ENCODE data around the gene ADRA1B.
"Not testable (repeated sequence)": the region's sequence is repeated elsewhere in the genome, so short reads cannot be mapped to it uniquely, and the experiment has no call there.

Gene ADRA1B

GRCh38 chr5:159928122-159928909, 12.0 kb downstream of the ADRA1B start:
- DNase-seq (ENCODE audit: low read depth) = no peak

- DNase-seq (ENCODE audit: low read depth) = no peak
Observed at GRCh38 chr5:159929176-159929575, 12.9 kb downstream of the ADRA1B start.

DNA sequence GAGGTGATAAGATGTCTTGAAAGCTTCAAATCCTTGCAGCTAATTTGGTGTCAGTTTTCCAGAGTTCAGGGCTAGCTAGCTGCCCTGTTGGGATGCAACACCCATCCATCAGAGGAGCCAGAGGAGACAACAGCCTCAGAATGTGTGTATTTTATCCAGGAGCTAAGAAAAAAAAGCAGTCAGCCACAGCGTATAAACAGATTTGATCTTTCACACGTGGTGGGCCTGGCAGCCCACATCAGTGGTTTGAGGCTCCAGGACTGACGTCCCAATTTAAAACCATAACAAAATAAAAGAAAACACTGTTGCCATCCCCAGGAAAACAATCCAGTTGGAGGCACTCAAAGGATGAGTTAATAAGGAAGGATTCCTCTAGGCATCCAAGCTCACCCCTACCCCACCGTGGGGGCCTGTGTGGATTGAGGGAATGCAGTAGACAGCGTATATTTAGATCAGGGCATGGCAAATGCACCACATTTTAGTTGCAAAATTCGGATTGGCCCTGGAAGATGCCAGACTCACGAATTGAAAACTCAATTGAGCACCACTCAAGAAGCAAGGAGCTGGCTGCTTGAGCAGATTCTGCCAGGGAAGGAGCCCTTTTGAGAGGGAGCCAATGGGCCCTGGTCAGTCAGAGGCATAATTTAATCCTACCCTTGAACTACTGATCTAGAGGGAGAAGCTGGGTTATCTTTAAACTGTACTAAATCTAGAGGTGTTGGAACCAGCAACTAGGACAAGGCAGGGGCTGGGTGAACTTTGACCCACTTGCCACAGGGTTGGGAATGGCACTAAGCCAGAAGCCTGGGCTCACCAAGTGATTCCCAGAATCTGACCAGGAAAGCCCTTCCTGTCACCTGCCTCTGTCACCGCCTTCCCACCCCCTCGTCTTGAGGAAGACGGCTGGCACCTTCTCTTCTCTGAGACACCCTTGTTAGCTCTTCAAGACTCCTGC, 17.5 kb downstream of the ADRA1B start:
- no peak for DNase-seq (ENCODE audit: low read depth)

- DNase-seq (ENCODE audit: low read depth) = no peak
Observed at GRCh38 chr5:159935946-159936345, 19.7 kb downstream of the ADRA1B start.

GRCh38 chr5:159936686-159937329, 20.5 kb downstream of the ADRA1B start:
- DNase-seq (ENCODE audit: low read depth) = no peak

DNA sequence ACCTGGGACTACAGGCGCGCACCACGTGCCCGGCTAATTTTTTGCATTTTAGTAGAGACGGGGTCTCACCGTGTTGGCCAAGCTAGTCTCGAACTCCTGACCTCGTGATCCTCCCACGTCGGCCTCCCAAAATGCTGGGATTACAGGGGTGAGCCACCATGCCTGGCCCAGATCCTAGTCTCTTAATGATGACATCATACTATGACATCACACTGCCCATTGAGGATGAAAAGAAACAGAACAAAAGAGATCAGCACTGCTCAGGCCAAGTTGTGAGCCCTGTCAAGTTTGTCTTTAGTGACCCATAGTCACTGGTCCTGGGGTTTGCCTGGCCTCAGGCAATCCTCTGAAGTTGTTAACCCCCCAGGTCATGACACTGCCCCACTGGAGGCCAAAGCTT, 21.3 kb downstream of the ADRA1B start:
- DNase-seq (ENCODE audit: low read depth) = no peak

DNA sequence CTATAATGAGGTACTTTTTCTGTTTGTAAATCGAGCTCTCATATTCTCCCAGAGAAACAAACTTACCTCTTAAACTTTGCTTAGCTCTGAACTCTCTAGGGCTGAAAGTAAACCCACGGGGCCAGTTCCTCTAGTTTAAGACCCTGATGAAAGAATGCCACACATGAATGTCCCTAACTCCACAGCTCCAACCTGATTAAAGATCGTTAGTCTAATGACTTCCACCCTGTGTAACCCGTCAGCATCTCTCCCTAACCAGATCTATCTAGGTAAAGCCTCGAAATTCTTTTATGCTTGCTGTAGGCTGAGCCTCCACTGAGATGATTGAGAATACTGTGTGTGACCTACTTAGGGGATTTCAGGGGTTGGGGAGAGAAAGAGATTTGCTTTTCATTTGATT, 27.0 kb downstream of the ADRA1B start:
- no peak for DNase-seq (ENCODE audit: low read depth)

GRCh38 chr5:159944056-159944600, 27.8 kb downstream of the ADRA1B start:
- no peak for DNase-seq (ENCODE audit: low read depth)

GRCh38 chr5:159945359-159945758, 29.1 kb downstream of the ADRA1B start:
- DNase-seq (ENCODE audit: low read depth) = no peak

- DNase-seq (ENCODE audit: low read depth) = no peak
Observed at GRCh38 chr5:159947708-159948358, 31.6 kb downstream of the ADRA1B start.

DNA sequence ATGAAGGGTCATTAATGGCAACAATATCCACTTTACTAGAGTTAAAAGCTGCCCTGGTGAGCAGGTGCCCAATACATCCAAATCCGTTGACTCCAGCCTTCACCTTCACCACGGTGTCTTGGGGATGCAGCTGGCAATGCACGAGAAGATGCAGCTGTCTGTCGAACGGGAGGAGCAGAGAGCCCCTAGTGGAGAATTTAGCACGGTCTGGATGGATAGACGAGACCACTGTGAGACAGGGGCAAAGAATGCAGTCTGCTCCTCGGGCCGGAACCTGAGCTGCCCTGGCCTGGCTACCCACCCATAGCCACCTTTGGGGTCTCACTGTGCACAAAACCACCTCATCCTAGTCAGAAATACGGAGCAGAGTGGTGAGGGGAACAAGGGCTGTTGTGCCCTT, 35.1 kb downstream of the ADRA1B start:
- no peak for DNase-seq (ENCODE audit: low read depth)

DNA sequence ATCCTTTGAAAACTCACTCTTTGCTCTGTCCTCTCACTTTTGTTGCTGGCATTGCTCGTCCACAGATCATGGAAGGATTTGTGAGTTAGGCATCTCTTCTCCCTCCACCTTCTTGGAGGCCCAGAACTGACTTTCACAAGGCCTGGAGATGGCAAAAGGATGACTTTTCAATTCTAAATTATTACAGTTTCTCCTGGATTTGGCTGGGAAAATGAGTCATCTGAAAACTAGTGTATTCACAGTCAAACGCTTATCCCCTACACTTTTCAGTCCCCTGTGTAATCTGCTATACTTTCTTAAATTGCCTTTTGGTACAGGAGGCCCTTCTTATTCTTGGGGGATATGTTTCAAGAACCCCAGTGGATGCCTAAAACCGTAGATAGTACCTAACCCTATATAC, 35.6 kb downstream of the ADRA1B start:
- DNase-seq (ENCODE audit: low read depth) = no peak

- DNase-seq (ENCODE audit: low read depth) = no peak
Observed at GRCh38 chr5:159953609-159954008, 37.3 kb downstream of the ADRA1B start.

- no peak for DNase-seq (ENCODE audit: low read depth)
Observed at GRCh38 chr5:159955056-159955624, 38.9 kb downstream of the ADRA1B start.

- DNase-seq (ENCODE audit: low read depth) = no peak
Observed at GRCh38 chr5:159956074-159956473, 39.8 kb downstream of the ADRA1B start.

DNA sequence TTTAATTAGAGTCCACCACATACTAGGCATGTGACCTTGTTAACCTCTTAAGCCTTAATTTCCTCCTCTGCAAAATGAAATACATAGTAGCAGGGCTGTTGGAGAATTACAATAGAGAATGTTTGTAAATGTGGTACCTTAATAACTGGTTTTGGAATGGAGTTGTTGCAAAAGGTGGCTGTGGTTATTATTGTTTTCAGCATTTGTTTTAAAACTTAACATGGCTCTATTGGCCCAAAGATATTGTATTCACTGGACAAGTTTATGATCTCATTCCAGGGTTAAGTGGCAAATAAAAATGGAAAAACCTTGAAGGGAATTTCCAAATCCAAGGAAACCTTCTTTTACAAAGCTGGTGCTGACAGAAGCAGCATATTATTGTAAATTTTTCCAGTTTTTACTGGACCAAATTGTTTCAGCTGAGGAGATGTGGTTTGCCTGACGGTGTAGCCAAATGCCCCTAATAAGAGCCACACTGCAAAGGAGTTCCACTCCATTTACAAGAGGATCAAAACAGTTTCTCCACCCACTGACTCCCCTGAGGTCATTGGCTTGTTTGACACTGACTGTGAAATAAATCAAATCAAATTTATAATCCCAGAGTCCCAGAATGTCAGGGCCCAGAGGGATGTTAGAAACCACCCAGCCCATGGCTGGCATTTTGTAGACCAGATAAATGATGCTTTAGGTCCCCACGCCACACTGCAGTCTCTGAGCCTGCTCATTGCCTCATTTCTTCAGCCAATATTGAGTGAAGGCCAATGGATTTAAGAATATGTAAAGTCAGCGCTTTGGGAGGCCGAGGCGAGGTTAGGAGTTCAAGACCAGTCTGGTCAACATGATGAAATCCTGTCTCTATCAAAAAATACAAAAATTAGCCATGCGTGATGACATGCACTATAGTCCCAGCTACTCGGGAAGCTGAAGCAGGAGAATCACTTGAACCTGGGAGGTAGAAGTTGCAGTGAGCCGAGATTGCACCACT, 45.2 kb downstream of the ADRA1B start:
- DNase-seq (ENCODE audit: low read depth) = no peak

DNA sequence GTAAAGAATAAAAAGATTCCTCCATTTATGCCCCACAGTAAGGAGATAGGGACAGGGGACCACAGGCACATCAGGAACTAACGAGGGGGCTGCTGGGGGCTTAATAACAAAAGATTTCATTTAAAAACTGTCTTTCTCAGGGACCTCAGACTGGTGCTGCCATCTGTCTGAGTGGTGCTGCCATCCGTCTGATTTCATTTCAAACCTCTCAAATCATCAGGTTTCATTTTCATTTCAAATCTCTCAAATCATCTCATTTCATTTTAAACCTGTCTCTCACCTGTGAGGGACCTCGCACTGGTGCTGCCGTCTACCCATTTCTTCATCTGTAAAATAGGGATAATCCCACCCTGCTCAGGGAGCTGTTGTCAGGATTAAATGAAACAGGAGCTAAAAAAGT, 45.9 kb downstream of the ADRA1B start:
- DNase-seq (ENCODE audit: low read depth) = no peak

DNA sequence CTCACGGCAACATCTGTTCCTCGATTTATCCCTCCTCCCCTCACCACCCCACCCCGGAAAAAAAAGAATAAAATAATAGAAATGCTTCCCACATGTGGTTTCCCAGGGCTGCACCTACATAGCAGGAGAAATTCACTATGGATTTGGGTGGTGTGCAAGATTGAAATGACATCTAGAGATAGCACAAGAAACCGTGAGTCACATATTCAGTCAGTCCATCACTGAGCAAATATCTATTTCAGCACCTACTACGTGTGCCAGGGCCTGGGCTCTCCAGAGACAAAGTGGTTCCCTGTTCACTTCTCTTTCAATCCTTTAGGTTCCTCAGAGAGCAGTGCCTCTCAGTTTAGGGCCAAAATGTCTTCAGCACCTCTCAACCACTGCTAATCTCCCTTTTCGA, 47.7 kb downstream of the ADRA1B start:
- DNase-seq (ENCODE audit: low read depth) = no peak

- no peak for DNase-seq (ENCODE audit: low read depth)
Observed at GRCh38 chr5:159965031-159965837, 49.0 kb downstream of the ADRA1B start.

DNA sequence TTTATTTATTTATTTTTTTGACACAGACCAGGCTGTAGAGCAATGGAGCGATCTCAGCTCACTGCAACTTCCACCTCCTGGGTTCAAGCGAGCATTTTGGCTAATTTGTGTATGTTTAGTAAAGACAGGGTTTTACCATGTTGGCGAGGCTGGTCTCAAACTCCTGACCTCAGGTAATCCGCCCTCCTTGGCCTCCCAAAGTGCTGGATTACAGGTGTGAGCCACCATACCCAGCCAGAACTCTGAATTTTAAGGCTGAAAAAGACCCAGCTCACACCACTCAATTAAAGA, 49.5 kb downstream of the ADRA1B start:
- DNase-seq (ENCODE audit: low read depth) = not testable (repeated sequence)
